ENCODE data around the gene PITX3.
A peak's percentile ranks its signal among the peaks of the same experiment; 100 is the strongest.
"Not testable (repeated sequence)": the region's sequence is repeated elsewhere in the genome, so short reads cannot be mapped to it uniquely, and the experiment has no call there.

The PITX3 gene

DNA sequence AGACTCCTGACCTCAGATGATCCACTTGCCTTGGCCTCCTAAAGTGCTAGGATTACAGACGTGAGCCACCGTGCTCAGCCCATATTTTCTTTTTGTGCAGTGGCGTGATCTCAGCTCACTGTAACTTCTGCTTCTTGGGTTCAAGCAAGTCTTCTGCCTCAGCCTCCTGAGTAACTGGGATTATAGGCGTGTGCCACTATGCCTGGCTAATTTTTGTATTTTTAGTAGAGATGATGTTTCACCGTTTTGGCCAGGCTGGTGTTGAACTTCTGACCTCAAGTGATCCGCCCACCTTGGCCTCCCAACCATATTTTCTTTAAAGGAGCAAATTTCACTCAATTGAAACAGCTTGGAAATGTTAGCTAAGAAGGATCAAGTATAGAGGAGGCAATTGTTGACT lies 20.5 kb upstream of the PITX3 start:
- TF ChIP-seq, protein P1, sequence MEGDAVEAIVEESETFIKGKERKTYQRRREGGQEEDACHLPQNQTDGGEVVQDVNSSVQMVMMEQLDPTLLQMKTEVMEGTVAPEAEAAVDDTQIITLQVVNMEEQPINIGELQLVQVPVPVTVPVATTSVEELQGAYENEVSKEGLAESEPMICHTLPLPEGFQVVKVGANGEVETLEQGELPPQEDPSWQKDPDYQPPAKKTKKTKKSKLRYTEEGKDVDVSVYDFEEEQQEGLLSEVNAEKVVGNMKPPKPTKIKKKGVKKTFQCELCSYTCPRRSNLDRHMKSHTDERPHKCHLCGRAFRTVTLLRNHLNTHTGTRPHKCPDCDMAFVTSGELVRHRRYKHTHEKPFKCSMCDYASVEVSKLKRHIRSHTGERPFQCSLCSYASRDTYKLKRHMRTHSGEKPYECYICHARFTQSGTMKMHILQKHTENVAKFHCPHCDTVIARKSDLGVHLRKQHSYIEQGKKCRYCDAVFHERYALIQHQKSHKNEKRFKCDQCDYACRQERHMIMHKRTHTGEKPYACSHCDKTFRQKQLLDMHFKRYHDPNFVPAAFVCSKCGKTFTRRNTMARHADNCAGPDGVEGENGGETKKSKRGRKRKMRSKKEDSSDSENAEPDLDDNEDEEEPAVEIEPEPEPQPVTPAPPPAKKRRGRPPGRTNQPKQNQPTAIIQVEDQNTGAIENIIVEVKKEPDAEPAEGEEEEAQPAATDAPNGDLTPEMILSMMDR (IDR thresholded peaks at IDR 0.05; ENCODE audit: low read depth, low read length, missing control alignments): no peak
- no peak overlapping the region for H3K4me3 ChIP-seq (replicated peaks; ENCODE audit: low read depth, low read length)
- DNase-seq (ENCODE audit: extremely low read depth, low read depth): no peak

DNA sequence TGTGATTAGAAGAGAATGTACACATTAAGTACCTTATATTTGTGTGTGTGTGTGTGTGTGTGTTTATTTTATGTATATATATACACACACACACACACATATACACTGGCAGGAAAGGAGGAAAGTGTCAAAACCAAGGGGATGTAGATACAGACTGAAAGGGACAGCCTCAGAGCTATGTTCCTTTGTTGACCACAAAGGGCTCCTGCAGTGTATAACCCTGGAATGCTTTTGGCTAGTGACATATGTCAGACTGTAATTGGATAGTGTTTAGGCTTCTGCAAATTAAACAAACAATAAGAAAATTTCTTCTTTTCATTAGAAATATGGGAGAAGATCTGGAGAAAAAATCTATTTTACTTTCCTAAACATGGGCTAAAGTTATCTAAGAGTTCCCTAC lies 19.9 kb upstream of the PITX3 start:
- TF ChIP-seq, protein P1 (IDR thresholded peaks at IDR 0.05; ENCODE audit: low read depth, low read length, missing control alignments): no peak
- no peak overlapping the region for H3K4me3 ChIP-seq (replicated peaks; ENCODE audit: low read depth, low read length)
- DNase-seq (ENCODE audit: extremely low read depth, low read depth): no peak

DNA sequence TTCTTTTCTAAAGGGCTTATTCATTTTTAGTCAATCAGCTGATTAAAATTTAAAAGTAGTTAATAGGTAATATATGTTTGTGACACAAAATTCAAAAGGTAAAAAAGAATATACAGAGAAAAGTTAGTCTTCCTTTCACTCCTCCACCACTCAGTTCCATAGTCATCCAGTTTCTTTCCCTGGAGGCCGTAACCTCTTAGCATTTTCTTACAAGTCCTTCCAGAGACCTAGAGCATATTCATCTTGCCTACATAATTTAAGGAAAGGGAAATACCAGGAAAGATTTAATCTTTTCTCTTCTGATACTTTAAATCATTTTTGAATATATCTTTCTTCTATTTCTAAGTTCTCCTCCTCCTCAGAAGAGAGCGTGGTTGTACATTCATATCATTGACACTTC lies 14.1 kb upstream of the PITX3 start:
- TF ChIP-seq, protein P1 (IDR thresholded peaks at IDR 0.05; ENCODE audit: low read depth, low read length, missing control alignments): no peak
- no peak for DNase-seq (ENCODE audit: extremely low read depth, low read depth)
- no peak overlapping the region for H3K4me3 ChIP-seq (replicated peaks; ENCODE audit: low read depth, low read length)

DNA sequence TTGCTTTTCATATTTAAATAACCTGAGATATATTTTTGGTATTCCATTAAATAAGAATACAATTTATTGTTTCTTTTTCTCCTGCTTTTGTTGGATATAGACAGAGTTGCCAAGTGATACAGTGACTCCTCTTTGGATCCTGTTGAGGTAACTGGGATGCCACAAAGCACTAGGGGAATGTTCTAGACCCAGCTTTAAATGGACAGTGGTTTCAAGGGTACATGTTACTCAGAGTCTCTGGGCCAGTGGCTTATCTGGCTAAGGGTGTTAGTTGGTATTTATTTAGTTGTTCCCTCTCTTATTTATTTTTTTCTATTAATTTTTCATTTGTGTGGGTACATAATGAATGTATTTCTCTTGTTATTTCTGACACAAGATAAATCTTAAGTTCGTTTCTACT lies 13.1 kb upstream of the PITX3 start:
- TF ChIP-seq, protein P1 (IDR thresholded peaks at IDR 0.05; ENCODE audit: low read depth, low read length, missing control alignments): no peak
- DNase-seq (ENCODE audit: extremely low read depth, low read depth): no peak
- H3K4me3 ChIP-seq (replicated peaks; ENCODE audit: low read depth, low read length): no peak overlapping the region

DNA sequence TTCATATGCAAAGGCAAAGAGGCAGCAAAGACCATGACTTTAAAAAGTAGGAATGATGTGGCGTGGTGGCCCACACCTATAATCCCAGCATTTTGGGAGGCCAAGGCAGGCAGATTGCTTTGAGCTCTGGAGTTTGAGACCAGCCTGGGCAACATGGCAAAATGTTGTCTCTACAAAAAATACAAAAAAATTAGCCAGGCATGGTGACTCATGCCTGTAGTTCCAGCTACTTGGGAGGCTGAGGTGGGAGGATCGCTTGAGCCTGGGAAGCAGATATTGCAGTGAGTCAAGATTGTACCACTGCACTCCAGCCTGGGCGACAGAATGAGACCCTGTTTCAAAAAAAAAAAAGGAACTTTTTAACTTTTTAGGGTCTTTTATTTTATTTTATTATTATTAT lies 11.2 kb upstream of the PITX3 start:
- not testable (repeated sequence) for DNase-seq (ENCODE audit: extremely low read depth, low read depth); H3K4me3 ChIP-seq (replicated peaks; ENCODE audit: low read depth, low read length)

DNA sequence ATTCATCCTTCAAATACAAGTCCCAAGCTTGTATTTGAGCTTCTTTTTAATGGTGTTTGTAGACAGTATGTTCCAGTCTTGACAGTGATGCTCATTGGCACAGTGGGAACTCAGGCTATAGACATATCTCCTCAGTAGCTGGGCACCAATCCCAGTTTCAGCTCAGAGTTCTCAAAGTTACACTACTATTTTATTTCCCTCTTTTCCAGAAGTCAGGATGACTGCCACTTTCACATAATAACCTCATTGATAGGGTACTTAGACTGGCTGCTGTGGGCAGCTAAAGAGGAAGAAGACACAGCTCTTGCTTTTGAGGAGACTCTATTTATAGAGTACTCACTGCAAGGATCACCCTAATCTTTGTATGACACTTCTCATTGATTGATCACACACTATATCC lies 6.4 kb upstream of the PITX3 start:
- no peak overlapping the region for H3K4me3 ChIP-seq (replicated peaks; ENCODE audit: low read depth, low read length)
- TF ChIP-seq, protein P1 (IDR thresholded peaks at IDR 0.05; ENCODE audit: low read depth, low read length, missing control alignments): no peak
- DNase-seq (ENCODE audit: extremely low read depth, low read depth): no peak

DNA sequence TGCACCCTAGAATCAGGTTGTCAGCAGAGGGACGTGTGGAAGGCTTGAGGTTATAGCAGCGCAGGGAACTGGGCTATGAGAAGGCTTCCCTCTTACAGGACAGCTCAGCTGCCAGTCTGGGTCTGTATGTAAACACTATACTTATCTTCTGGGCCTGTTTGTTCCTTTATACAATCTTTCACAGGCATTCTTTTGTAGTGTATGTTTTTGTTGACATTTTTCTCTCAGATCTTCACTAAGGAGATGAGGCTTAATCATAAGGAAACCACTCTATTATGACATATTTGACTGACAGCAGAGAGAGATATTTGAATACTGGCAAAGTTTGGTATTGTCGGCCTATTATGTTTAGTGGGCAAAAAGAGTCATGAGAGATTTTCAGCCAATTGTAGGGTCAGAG lies 4.9 kb upstream of the PITX3 start:
- peak overlapping the region; percentile 73 for H3K4me3 ChIP-seq (replicated peaks; ENCODE audit: low read depth, low read length)
- DNase-seq (ENCODE audit: extremely low read depth, low read depth): no peak
- TF ChIP-seq, protein P1 (IDR thresholded peaks at IDR 0.05; ENCODE audit: low read depth, low read length, missing control alignments): no peak

All from HFF-Myc (cell line).